Tibial artery (tissue), 4 donors: ENCODE measurements around the gene NUDT8.
"Not testable (repeated sequence)": the region's sequence is repeated elsewhere in the genome, so short reads cannot be mapped to it uniquely, and the experiment has no call there.

Source experiments
- DNase-seq, 2 donors: peaks; one replicate each; pipeline ENCODE4 v3.0.0-alpha.2; 2019
- H3K27ac ChIP-seq, 2 donors: fragments of 200-600 bp; sonication (generic) in 1 of 2; 1 replicate in 1 of 2; 2 replicates in 1 of 2; pipeline ENCODE4 v1.5.1; 2018 to 2019; ENCODE audit warnings: mild to moderate bottlenecking in 1 of 2
- H3K27me3 ChIP-seq, 2 donors: fragments of 200-600 bp; sonication (generic) in 1 of 2; one replicate each; pipeline versions ENCODE4 v1.5.1 to v1.6.0; 2016 to 2019
- H3K36me3 ChIP-seq, 3 donors: fragments of 200-600 bp; sonication (generic) in 2 of 3; one replicate each; pipeline ENCODE4 v1.5.1; 2016 to 2019; ENCODE audit warnings: mild to moderate bottlenecking in 2 of 3
- H3K4me1 ChIP-seq, 4 donors: fragments of 200-600 bp; sonication (generic) in 2 of 4; 1 replicate in 3 of 4; 2 replicates in 1 of 4; pipeline ENCODE4 v1.5.1; 2016 to 2019
- H3K4me3 ChIP-seq, 2 donors: fragments of 200-600 bp; sonication (generic) in 1 of 2; 1 replicate in 1 of 2; 2 replicates in 1 of 2; pipeline ENCODE4 v1.5.1; 2018 to 2019; ENCODE audit warnings: mild to moderate bottlenecking in 2 of 2
- H3K9me3 ChIP-seq, 3 donors: fragments of 200-600 bp; sonication (generic) in 1 of 3; one replicate each; pipeline ENCODE4 v1.5.1; 2016 to 2019
- intact Hi-C: fragments of 100-400 bp; cut with DNase I; formaldehyde crosslinking; loops from one replicate; pipeline ENCODE4 v1.15.0; 2023; ENCODE audit warnings: low total_unique reads
- TF ChIP-seq, protein P1 (sequence below), 2 experiments: fragments of 200-600 bp in 1 of 2; fragments of 450-650 bp in 1 of 2; IDR thresholded peaks; one replicate each; pipeline ENCODE4 v1.5.1; 2017 to 2019; ENCODE audit warnings: antibody characterized with exemption in 2 of 2, mild to moderate bottlenecking in 1 of 2, moderate library complexity in 1 of 2

NUDT8 gene

GRCh38 chr11:67640758-67641337 is 11.1 kb upstream of the NUDT8 start:
- no peak overlapping the region for H3K4me3 ChIP-seq

DNA sequence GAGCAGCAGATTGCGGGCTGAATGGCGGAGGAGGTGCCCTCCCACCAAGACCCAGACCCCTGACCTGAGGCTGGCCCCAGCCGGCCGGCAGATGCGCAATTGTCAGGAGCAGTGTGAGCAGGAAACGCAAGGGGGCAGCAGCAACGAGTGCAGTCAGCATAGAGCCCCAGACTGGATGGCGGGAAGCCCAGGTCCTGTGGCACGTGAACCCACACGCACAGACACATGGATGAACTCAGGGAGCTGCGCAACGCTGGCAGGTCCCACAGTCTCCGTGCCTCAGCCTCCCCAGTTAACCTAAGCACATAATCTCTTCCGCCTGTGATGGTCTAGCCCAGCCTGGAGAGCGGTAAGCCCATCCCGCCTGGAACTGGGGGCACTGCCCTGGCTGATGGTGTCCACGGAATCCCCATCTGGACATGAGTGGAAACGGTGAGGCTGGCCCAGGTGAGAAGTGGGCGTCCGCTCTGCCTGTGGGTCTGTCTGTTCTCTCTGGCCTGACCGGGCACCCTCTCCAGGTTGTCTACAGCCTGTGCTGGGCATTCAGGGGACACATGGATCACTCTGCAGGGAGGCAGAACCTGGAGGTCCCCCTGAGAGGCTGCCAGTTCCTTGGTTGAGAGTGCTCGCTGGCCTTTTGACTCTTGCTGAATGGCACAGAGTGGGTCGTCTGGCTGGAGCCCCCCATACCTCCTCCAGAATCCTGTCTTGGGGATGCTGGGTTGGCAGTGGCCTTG is 10.5 kb upstream of the NUDT8 start:
- intact Hi-C loops, result no loop called here
- peak in 1 of 2 donors; percentile 51 for DNase-seq
- H3K36me3 ChIP-seq, result no peaks in the 10 kb centered on the region

More at GRCh38 chr11:67640758-67641337, 11.1 kb upstream of the NUDT8 start:
- no peaks in the 10 kb centered on the region for H3K4me1 ChIP-seq
- intact Hi-C loops, result no loop called here
- TF ChIP-seq, protein P1, sequence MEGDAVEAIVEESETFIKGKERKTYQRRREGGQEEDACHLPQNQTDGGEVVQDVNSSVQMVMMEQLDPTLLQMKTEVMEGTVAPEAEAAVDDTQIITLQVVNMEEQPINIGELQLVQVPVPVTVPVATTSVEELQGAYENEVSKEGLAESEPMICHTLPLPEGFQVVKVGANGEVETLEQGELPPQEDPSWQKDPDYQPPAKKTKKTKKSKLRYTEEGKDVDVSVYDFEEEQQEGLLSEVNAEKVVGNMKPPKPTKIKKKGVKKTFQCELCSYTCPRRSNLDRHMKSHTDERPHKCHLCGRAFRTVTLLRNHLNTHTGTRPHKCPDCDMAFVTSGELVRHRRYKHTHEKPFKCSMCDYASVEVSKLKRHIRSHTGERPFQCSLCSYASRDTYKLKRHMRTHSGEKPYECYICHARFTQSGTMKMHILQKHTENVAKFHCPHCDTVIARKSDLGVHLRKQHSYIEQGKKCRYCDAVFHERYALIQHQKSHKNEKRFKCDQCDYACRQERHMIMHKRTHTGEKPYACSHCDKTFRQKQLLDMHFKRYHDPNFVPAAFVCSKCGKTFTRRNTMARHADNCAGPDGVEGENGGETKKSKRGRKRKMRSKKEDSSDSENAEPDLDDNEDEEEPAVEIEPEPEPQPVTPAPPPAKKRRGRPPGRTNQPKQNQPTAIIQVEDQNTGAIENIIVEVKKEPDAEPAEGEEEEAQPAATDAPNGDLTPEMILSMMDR (IDR thresholded peaks at IDR 0.05), result no peak
- H3K27me3 ChIP-seq, result peaks cover 0 to 34% of the 10 kb centered on the region in 2 donors
- H3K36me3 ChIP-seq, result no peaks in the 10 kb centered on the region
- H3K9me3 ChIP-seq, result peaks cover 0 to 2% (median 0%) of the 10 kb centered on the region in 3 donors
- DNase-seq, result no peak
- no peak overlapping the region for H3K27ac ChIP-seq

DNA sequence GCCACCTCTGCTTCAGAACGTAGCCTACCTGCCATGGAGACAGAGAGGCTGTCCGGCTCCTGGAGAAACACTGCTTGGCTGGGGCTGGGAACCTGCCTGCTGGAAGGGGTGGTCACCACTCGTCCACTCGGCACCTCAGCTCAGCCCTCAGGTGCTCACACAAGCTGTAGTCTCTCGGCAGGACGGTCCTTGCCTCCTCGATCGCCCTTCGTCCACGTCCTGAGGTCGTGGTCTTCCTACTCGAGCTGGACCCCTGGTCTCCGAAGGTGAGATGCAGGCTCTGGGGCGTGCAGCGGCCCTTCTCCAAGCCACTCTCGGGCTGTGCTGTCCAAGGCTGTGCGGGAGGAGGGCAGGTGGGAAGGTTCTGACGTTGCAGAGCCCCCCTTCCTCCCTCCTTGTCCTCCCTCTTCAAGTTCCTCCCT is 9.7 kb upstream of the NUDT8 start, which contains the start of gene TBX10:
TBX10 (minus strand) TSS at position 326 of the 422 bp plus-strand sequence; CDS start at position 35, 291 bp downstream.
- Histone ChIP-seq H3K36me3 (no peaks in the 10 kb centered on the region), H3K27me3 (peaks cover 0 to 37% of the 10 kb centered on the region in 2 donors), H3K4me1 (no peaks in the 10 kb centered on the region), H3K27ac (no peak within 1 kb of the TSS), H3K4me3 (no peak within 1 kb of the TSS), H3K9me3 (peaks cover 0 to 2% (median 0%) of the 10 kb centered on the region in 3 donors)
- TF ChIP-seq, protein P1 (IDR thresholded peaks at IDR 0.05), result no peak
- no peak for DNase-seq
- intact Hi-C loops, result no loop called here

More for the DNA sequence above, 10.5 kb upstream of the NUDT8 start:
- H3K4me1 ChIP-seq, result no peaks in the 10 kb centered on the region
- H3K27ac ChIP-seq, result no peak overlapping the region
- peaks cover 0 to 29% of the 10 kb centered on the region in 2 donors for H3K27me3 ChIP-seq
- TF ChIP-seq, protein P1 (IDR thresholded peaks at IDR 0.05), result peak; percentile 35 to 44
- H3K4me3 ChIP-seq, result no peak overlapping the region
- peaks cover 0 to 2% (median 0%) of the 10 kb centered on the region in 3 donors for H3K9me3 ChIP-seq

DNA sequence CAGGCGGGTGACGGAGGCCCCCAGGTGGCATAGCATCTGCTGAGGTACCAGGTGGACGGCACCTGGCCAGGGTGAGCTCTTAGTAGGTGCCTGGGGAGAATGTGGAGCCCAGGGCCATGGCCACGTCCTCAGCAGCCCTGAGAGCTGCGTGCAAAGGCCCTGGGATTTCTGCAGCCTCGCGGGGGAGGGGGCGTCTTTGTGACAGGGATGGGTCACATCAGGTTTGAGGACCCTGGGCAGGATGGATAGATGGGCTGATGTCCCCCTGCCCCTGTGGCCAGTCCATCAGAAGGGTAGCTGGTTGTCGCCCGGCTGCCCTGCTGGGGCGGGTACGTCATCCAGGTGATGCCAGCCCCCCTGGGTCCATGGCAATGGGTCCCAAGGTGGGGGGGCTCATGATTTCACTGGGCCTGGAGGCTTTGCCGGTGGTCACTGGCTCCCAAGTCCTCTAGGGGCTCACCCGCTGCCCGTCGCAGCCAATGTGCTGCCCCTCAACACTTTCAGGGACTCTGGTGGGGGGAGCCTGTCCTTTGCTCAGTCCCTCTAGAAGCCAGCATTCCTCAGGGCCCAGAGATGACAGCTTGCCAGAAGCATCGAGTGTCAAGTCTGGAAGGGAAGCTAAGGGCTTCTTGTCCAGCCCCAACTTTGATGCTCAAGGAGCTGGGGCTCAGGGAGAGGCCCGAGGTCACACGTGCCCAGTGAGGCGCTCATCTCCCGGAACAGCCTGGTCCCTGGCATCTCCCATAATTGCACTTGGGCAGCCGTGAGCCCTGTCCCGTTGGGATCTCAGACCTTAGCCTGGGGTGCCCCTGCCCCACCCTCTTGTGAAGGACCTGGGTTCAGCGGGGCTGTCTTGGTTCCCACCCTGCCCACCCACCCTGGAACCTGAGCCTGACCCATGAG is 9.0 kb upstream of the NUDT8 start:
- intact Hi-C loops, result no loop called here
- Histone ChIP-seq H3K36me3 (no peaks in the 10 kb centered on the region), H3K4me3 (no peak overlapping the region), H3K27me3 (peaks cover 0 to 40% of the 10 kb centered on the region in 2 donors), H3K4me1 (no peaks in the 10 kb centered on the region), H3K9me3 (peaks cover 0 to 2% (median 0%) of the 10 kb centered on the region in 3 donors), H3K27ac (no peak overlapping the region)
- DNase-seq, result no peak
- TF ChIP-seq, protein P1 (IDR thresholded peaks at IDR 0.05), result no peak

- H3K27me3 ChIP-seq, result peaks cover 0 to 40% of the 10 kb centered on the region in 2 donors
- H3K4me1 ChIP-seq, H3K27ac ChIP-seq, H3K9me3 ChIP-seq, H3K36me3 ChIP-seq, DNase-seq, H3K4me3 ChIP-seq, intact Hi-C loops: not testable (repeated sequence)
Measured at GRCh38 chr11:67637441-67637840, 7.7 kb upstream of the NUDT8 start.
